ENCODE data around the gene KRTAP5-11. TPM values are rescaled to one million over a fixed set of nuclear protein-coding genes. Genes with fewer than 3 reads are reported as not detected.

The KRTAP5-11 gene
- total RNA-seq, 1 experiment from 2014 or later: not detected

DNA sequence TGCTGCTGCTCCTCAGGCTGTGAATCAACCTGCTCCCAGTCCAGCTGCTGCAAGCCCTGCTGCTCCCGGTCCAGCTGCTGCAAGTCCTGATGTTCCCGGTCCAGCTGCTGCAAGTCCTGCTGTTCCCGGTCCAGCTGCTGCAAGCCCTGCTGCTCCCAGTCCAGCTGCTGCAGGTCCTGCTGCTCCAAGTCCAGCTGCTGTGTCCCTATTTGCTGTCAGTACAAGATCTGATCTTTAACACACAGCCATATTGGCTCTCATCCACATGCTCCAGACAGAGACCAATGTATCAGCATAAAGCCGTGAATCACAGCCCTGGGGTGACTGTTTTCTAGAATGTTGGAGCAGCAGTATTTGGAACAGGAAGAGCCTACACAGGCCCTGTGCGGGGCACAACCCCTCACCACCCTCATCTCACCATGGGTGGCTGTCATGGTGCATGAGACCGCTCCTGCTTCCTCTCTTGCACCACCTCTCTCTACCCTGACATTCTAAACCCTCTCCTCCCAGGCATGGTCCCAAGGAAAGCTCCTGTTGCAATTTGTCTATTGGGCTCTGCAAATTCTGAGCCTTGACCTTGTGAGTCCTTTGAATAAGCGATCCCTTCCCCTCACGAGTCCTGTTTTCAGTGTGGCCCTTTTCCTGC, 13.8 kb downstream of the KRTAP5-11 start:
- Histone ChIP-seq H3K36me3 (ENCODE audit: control insufficient read depth in 1 of 2, insufficient read depth in 2 of 2, low read length in 2 of 2) (no peaks in the 10 kb centered on the region), H3K9me3 (ENCODE audit: control insufficient read depth in 1 of 2, insufficient read depth in 1 of 2, low read depth in 1 of 2, low read length in 2 of 2) (no peaks in the 10 kb centered on the region), H3K4me2 (ENCODE audit: low read length) (no peak overlapping the region), H3K4me3 (replicated peaks in 1 of 2; ENCODE audit: low read depth in 1 of 2, low read length in 2 of 2) (no peak overlapping the region), H3K79me2 (ENCODE audit: insufficient read depth, low read length) (no peaks in the 10 kb centered on the region), H3K4me1 (ENCODE audit: control insufficient read depth in 1 of 2, insufficient read depth in 2 of 2, low read length in 2 of 2) (no peaks in the 10 kb centered on the region), H3K9me2 (ENCODE audit: insufficient read depth) (no peaks in the 10 kb centered on the region), H3K27ac (ENCODE audit: low read depth, low read length) (no peak overlapping the region), H4K20me1 (ENCODE audit: insufficient read depth) (no peaks in the 10 kb centered on the region), H3K9ac (ENCODE audit: low read length) (no peak overlapping the region), H3K27me3 (ENCODE audit: insufficient read depth, low read length) (peaks cover 15% of the 10 kb centered on the region; the same call in 1 of the 2 replicates), H2AFZ (ENCODE audit: low read depth, low read length, poor library complexity, severe bottlenecking) (no peak overlapping the region)
- no TSS peak for BruUV-seq (replicated peaks)
- RAD21 ChIA-PET (ENCODE audit: low non-redundant PET in 1 of 2, low total read pairs in 2 of 2, uncharacterized antibody in 2 of 2, unreplicated experiment in 2 of 2): no interaction called here
- POLR2A ChIA-PET: no interaction called here
- DNase-seq (ENCODE audit: low read depth, low spot score) (no peak), ATAC-seq (no peak)
- TF ChIP-seq ZFX (IDR thresholded peaks at IDR 0.05): no peak
- TF ChIP-seq, protein P1, sequence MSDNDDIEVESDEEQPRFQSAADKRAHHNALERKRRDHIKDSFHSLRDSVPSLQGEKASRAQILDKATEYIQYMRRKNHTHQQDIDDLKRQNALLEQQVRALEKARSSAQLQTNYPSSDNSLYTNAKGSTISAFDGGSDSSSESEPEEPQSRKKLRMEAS (IDR thresholded peaks at IDR 0.05): no peak
- no peak for TF ChIP-seq ZNF274 (IDR thresholded peaks at IDR 0.05; ENCODE audit: low read depth, low read length)
- no peak for TF ChIP-seq SIN3A (IDR thresholded peaks at IDR 0.05; ENCODE audit: low read depth)
- no peak for TF ChIP-seq EGR1 (IDR thresholded peaks at IDR 0.05; ENCODE audit: low read depth)
- TF ChIP-seq, protein P2, sequence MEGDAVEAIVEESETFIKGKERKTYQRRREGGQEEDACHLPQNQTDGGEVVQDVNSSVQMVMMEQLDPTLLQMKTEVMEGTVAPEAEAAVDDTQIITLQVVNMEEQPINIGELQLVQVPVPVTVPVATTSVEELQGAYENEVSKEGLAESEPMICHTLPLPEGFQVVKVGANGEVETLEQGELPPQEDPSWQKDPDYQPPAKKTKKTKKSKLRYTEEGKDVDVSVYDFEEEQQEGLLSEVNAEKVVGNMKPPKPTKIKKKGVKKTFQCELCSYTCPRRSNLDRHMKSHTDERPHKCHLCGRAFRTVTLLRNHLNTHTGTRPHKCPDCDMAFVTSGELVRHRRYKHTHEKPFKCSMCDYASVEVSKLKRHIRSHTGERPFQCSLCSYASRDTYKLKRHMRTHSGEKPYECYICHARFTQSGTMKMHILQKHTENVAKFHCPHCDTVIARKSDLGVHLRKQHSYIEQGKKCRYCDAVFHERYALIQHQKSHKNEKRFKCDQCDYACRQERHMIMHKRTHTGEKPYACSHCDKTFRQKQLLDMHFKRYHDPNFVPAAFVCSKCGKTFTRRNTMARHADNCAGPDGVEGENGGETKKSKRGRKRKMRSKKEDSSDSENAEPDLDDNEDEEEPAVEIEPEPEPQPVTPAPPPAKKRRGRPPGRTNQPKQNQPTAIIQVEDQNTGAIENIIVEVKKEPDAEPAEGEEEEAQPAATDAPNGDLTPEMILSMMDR (IDR thresholded peaks at IDR 0.05 in 2 of 3, conservative IDR thresholded peaks at IDR 0.05 in 1 of 3; ENCODE audit: borderline replicate concordance in 1 of 3, insufficient read depth in 1 of 3, low read depth in 2 of 3, low read length in 2 of 3): no peak
- no peak for TF ChIP-seq CBX3 (IDR thresholded peaks at IDR 0.05; ENCODE audit: low read depth)
- no peak for TF ChIP-seq RAD21 (IDR thresholded peaks at IDR 0.05; ENCODE audit: low read depth)
- no peak for TF ChIP-seq FOSL1 (IDR thresholded peaks at IDR 0.05; ENCODE audit: low read depth)
- TF ChIP-seq EZH2phosphoT487 (IDR thresholded peaks at IDR 0.05; ENCODE audit: borderline replicate concordance): no peak
- no peak for TF ChIP-seq JUND (IDR thresholded peaks at IDR 0.05)
- TF ChIP-seq TCF7L2 (IDR thresholded peaks at IDR 0.05; ENCODE audit: borderline replicate concordance, extremely low read depth, insufficient read depth, insufficient read length): no peak
- TF ChIP-seq CEBPB (IDR thresholded peaks at IDR 0.05; ENCODE audit: low read depth): no peak
- no peak for TF ChIP-seq SRF (IDR thresholded peaks at IDR 0.05; ENCODE audit: low read depth)
- no peak for TF ChIP-seq YY1 (IDR thresholded peaks at IDR 0.05; ENCODE audit: extremely low read depth, insufficient replicate concordance, low read depth, low read length)
- TF ChIP-seq, protein P3, sequence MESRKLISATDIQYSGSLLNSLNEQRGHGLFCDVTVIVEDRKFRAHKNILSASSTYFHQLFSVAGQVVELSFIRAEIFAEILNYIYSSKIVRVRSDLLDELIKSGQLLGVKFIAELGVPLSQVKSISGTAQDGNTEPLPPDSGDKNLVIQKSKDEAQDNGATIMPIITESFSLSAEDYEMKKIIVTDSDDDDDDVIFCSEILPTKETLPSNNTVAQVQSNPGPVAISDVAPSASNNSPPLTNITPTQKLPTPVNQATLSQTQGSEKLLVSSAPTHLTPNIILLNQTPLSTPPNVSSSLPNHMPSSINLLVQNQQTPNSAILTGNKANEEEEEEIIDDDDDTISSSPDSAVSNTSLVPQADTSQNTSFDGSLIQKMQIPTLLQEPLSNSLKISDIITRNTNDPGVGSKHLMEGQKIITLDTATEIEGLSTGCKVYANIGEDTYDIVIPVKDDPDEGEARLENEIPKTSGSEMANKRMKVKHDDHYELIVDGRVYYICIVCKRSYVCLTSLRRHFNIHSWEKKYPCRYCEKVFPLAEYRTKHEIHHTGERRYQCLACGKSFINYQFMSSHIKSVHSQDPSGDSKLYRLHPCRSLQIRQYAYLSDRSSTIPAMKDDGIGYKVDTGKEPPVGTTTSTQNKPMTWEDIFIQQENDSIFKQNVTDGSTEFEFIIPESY (IDR thresholded peaks at IDR 0.05; ENCODE audit: extremely low read depth, insufficient replicate concordance, low read length): no peak
- TF ChIP-seq, protein P4, sequence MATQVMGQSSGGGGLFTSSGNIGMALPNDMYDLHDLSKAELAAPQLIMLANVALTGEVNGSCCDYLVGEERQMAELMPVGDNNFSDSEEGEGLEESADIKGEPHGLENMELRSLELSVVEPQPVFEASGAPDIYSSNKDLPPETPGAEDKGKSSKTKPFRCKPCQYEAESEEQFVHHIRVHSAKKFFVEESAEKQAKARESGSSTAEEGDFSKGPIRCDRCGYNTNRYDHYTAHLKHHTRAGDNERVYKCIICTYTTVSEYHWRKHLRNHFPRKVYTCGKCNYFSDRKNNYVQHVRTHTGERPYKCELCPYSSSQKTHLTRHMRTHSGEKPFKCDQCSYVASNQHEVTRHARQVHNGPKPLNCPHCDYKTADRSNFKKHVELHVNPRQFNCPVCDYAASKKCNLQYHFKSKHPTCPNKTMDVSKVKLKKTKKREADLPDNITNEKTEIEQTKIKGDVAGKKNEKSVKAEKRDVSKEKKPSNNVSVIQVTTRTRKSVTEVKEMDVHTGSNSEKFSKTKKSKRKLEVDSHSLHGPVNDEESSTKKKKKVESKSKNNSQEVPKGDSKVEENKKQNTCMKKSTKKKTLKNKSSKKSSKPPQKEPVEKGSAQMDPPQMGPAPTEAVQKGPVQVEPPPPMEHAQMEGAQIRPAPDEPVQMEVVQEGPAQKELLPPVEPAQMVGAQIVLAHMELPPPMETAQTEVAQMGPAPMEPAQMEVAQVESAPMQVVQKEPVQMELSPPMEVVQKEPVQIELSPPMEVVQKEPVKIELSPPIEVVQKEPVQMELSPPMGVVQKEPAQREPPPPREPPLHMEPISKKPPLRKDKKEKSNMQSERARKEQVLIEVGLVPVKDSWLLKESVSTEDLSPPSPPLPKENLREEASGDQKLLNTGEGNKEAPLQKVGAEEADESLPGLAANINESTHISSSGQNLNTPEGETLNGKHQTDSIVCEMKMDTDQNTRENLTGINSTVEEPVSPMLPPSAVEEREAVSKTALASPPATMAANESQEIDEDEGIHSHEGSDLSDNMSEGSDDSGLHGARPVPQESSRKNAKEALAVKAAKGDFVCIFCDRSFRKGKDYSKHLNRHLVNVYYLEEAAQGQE (IDR thresholded peaks at IDR 0.05; ENCODE audit: low read depth): no peak
- TF ChIP-seq POLR2AphosphoS5 (IDR thresholded peaks at IDR 0.05; ENCODE audit: low read depth, low read length): no peak
- no peak for TF ChIP-seq EZH2 (IDR thresholded peaks at IDR 0.05)
- no peak for TF ChIP-seq POLR2A (IDR thresholded peaks at IDR 0.05; ENCODE audit: borderline replicate concordance, extremely low read depth, insufficient read depth, insufficient read length)
- CTCF ChIA-PET: no interaction called here
- intact Hi-C loops (cut with micrococcal nuclease): no loop called here

Measured in HCT116 (cell line).